ENCODE data around the gene ANO5. TPM values are rescaled to one million over a fixed set of nuclear protein-coding genes. Genes with fewer than 3 reads are reported as not detected.

ANO5 gene
- polyA plus RNA-seq, 2 of the 4 experiments (the other 2 are of a cell fraction) = 3.1 to 8.6 TPM

DNA sequence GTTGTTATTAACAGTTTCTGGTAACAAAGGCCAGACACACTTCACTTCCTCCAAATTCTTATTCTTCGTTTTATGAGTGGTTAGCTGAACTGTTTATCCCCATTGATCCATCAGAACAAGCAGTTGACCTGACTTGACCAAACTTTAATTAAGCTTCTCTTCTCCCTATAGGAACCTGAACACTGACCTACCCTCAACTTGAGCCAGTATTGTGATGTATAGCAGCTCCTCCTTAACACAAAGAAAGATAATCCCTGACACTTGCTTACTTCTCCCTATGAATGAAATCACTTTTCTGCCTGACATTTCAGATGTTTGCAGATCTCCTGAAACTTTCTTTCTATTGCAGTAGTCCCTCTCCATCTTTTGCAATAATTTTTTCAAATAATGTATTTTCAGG lies 41.9 kb downstream of the ANO5 start:
- ChIA-PET CTCF (interaction anchor here (1.4 kb wide), 1 partner anchor 10 kb away, joined by 3 read pairs; no protein-coding TSS in a partner anchor), POLR2A (no interaction called here)
- Histone ChIP-seq H3K9me3 (no peaks in the 10 kb centered on the region), H3K4me2 (no peak overlapping the region), H3K27ac (no peak overlapping the region), H3K4me1 (peaks cover 10% of the 10 kb centered on the region), H3K4me3 (no peak overlapping the region)
- no peak for FAIRE-seq
- ATAC-seq = no peak
- no peak for DNase-seq (ENCODE audit: low read depth in 1 of 2, low spot score in 1 of 2)
- 74% methylated on average over 1 of the region's 1 CpG for WGBS (ENCODE audit: missing lambda C conversion rate)
- TF ChIP-seq BHLHE40 (IDR thresholded peaks at IDR 0.05; ENCODE audit: low read depth, low read length) (no peak), RAD21 (conservative IDR thresholded peaks at IDR 0.05 in 1 of 2, IDR thresholded peaks at IDR 0.05 in 1 of 2) (no peak)

DNA sequence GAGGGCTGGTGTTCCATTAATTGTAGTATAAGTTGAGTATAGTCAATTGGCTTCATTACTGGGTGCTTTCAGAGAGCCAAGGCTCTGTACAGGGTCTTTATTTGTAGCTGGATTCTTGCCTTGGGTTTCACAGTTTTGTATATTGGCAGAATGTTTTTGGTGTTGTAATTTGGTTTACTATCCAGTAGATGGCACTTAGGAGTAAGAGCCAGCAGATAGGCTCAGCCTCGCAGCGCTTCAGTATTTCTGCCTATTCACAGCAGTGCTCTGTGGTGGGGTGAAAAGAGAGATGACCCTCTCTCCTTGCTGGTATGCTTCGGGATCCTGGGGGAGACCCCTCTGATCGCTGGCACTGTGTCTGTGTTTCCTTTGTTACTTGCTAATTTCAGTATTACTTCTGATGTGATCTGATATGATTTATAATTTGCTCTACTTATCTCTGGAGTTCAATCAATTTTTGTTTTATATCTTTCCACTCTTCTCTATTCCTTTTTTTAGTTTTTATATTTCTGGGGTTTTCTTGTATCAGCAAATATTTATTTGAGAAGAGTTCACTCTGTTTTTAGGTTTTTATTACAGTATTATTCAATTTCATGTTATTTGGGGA lies 52.2 kb downstream of the ANO5 start:
- ChIA-PET CTCF (interaction anchor here (0.7 to 5.8 kb wide), 12 partner anchors 8 to 59 kb away, joined by 3 to 27 read pairs (median 3); partner anchors contain the start of gene ANO5), POLR2A (interaction anchor here (0.7 kb wide), 1 partner anchor 356 kb away, joined by 5 read pairs; no protein-coding TSS in a partner anchor)
- peak; percentile 92 to 95 for ATAC-seq
- whole genome bisulfite sequencing (ENCODE audit: missing lambda C conversion rate) = 18% methylated on average over 4 of the region's 4 CpGs
- no peak overlapping the region for H3K27ac ChIP-seq
- no peaks in the 10 kb centered on the region for H3K4me1 ChIP-seq
- peak; percentile 59 for FAIRE-seq
- DNase-seq (ENCODE audit: low read depth in 1 of 2, low spot score in 1 of 2) = peak; percentile 6 to 45
- no peak overlapping the region for H3K4me3 ChIP-seq
- no peak overlapping the region for H3K4me2 ChIP-seq
- TF ChIP-seq FOSB (CRISPR knock-in tag; IDR thresholded peaks at IDR 0.05) (no peak), HOXA7 (CRISPR knock-in tag; IDR thresholded peaks at IDR 0.05) (no peak), HEYL (CRISPR knock-in tag; IDR thresholded peaks at IDR 0.05) (no peak), SMC3 (IDR thresholded peaks at IDR 0.05) (peak; percentile 41; the same call in 2 of the 3 replicates), POLR2A (IDR thresholded peaks at IDR 0.05; ENCODE audit: low read length) (no peak), CBX2 (IDR thresholded peaks at IDR 0.05; ENCODE audit: borderline replicate concordance, low read depth) (no peak), HDAC2 (IDR thresholded peaks at IDR 0.05) (no peak), NPAS2 (CRISPR knock-in tag; IDR thresholded peaks at IDR 0.05; ENCODE audit: borderline replicate concordance) (no peak), ZNF302 (CRISPR knock-in tag; IDR thresholded peaks at IDR 0.05) (no peak), NR3C1 (IDR thresholded peaks at IDR 0.05) (no peak), ZSCAN20 (CRISPR knock-in tag; IDR thresholded peaks at IDR 0.05) (no peak), HOXB13 (CRISPR knock-in tag; IDR thresholded peaks at IDR 0.05; ENCODE audit: low read depth) (no peak), HOXB5 (CRISPR knock-in tag; IDR thresholded peaks at IDR 0.05) (no peak), MAFK (IDR thresholded peaks at IDR 0.05; ENCODE audit: partially characterized antibody) (no peak), RAD21 (conservative IDR thresholded peaks at IDR 0.05 in 1 of 2, IDR thresholded peaks at IDR 0.05 in 1 of 2) (peak; percentile 26 to 44; a peak in 3 of 5 replicates), SREBF2 (IDR thresholded peaks at IDR 0.05) (no peak), EP300 (IDR thresholded peaks at IDR 0.05) (no peak)
- TF ChIP-seq, protein P1, sequence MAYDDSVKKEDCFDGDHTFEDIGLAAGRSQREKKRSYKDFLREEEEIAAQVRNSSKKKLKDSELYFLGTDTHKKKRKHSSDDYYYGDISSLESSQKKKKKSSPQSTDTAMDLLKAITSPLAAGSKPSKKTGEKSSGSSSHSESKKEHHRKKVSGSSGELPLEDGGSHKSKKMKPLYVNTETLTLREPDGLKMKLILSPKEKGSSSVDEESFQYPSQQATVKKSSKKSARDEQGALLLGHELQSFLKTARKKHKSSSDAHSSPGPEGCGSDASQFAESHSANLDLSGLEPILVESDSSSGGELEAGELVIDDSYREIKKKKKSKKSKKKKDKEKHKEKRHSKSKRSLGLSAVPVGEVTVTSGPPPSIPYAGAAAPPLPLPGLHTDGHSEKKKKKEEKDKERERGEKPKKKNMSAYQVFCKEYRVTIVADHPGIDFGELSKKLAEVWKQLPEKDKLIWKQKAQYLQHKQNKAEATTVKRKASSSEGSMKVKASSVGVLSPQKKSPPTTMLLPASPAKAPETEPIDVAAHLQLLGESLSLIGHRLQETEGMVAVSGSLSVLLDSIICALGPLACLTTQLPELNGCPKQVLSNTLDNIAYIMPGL (CRISPR knock-in tag; IDR thresholded peaks at IDR 0.05; ENCODE audit: borderline replicate concordance) = no peak
- TF ChIP-seq, protein P2, sequence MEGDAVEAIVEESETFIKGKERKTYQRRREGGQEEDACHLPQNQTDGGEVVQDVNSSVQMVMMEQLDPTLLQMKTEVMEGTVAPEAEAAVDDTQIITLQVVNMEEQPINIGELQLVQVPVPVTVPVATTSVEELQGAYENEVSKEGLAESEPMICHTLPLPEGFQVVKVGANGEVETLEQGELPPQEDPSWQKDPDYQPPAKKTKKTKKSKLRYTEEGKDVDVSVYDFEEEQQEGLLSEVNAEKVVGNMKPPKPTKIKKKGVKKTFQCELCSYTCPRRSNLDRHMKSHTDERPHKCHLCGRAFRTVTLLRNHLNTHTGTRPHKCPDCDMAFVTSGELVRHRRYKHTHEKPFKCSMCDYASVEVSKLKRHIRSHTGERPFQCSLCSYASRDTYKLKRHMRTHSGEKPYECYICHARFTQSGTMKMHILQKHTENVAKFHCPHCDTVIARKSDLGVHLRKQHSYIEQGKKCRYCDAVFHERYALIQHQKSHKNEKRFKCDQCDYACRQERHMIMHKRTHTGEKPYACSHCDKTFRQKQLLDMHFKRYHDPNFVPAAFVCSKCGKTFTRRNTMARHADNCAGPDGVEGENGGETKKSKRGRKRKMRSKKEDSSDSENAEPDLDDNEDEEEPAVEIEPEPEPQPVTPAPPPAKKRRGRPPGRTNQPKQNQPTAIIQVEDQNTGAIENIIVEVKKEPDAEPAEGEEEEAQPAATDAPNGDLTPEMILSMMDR (IDR thresholded peaks at IDR 0.05) = peak; percentile 58
- TF ChIP-seq, protein P3, sequence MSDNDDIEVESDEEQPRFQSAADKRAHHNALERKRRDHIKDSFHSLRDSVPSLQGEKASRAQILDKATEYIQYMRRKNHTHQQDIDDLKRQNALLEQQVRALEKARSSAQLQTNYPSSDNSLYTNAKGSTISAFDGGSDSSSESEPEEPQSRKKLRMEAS (IDR thresholded peaks at IDR 0.05) = no peak
- H3K9me3 ChIP-seq = no peaks in the 10 kb centered on the region

DNA sequence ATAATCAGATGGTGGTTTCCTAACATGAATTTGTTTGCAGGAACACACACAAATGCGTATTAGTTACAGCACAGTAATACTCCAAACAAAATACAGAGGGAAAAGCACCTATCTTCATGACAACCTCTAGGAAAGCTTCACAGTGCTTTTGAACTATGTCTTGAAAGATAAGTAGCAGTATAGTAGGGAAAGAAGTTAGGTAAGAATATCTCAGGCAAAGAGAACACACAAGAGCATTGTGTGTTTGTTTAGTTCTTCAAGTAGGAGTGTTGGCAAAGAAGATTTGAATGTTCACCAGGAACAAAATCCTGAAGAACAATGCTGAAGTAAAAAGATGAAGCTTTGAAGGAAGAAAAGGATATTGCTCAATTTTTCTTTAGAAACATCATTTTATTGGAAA lies 54.1 kb downstream of the ANO5 start:
- ATAC-seq (no peak), FAIRE-seq (no peak)
- POLR2A ChIA-PET = no interaction called here
- TF ChIP-seq CHD2 (IDR thresholded peaks at IDR 0.05; ENCODE audit: low read length, partially characterized antibody) (no peak), NR3C1 (IDR thresholded peaks at IDR 0.05) (no peak), CEBPB (IDR thresholded peaks at IDR 0.05) (no peak), FOSB (CRISPR knock-in tag; IDR thresholded peaks at IDR 0.05) (no peak), BHLHE40 (IDR thresholded peaks at IDR 0.05; ENCODE audit: low read depth, low read length) (no peak), JUN (IDR thresholded peaks at IDR 0.05) (no peak), HDAC2 (IDR thresholded peaks at IDR 0.05) (no peak)
- TF ChIP-seq, protein P4, sequence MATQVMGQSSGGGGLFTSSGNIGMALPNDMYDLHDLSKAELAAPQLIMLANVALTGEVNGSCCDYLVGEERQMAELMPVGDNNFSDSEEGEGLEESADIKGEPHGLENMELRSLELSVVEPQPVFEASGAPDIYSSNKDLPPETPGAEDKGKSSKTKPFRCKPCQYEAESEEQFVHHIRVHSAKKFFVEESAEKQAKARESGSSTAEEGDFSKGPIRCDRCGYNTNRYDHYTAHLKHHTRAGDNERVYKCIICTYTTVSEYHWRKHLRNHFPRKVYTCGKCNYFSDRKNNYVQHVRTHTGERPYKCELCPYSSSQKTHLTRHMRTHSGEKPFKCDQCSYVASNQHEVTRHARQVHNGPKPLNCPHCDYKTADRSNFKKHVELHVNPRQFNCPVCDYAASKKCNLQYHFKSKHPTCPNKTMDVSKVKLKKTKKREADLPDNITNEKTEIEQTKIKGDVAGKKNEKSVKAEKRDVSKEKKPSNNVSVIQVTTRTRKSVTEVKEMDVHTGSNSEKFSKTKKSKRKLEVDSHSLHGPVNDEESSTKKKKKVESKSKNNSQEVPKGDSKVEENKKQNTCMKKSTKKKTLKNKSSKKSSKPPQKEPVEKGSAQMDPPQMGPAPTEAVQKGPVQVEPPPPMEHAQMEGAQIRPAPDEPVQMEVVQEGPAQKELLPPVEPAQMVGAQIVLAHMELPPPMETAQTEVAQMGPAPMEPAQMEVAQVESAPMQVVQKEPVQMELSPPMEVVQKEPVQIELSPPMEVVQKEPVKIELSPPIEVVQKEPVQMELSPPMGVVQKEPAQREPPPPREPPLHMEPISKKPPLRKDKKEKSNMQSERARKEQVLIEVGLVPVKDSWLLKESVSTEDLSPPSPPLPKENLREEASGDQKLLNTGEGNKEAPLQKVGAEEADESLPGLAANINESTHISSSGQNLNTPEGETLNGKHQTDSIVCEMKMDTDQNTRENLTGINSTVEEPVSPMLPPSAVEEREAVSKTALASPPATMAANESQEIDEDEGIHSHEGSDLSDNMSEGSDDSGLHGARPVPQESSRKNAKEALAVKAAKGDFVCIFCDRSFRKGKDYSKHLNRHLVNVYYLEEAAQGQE (IDR thresholded peaks at IDR 0.05) = no peak
- TF ChIP-seq, protein P5, sequence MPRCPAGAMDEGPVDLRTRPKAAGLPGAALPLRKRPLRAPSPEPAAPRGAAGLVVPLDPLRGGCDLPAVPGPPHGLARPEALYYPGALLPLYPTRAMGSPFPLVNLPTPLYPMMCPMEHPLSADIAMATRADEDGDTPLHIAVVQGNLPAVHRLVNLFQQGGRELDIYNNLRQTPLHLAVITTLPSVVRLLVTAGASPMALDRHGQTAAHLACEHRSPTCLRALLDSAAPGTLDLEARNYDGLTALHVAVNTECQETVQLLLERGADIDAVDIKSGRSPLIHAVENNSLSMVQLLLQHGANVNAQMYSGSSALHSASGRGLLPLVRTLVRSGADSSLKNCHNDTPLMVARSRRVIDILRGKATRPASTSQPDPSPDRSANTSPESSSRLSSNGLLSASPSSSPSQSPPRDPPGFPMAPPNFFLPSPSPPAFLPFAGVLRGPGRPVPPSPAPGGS (IDR thresholded peaks at IDR 0.05) = no peak

More for the DNA sequence above, 54.1 kb downstream of the ANO5 start:
- 94% methylated on average over 1 of the region's 1 CpG for WGBS (ENCODE audit: missing lambda C conversion rate)
- H3K4me2 ChIP-seq = no peak overlapping the region
- no peak overlapping the region for H3K27ac ChIP-seq
- H3K9me3 ChIP-seq = no peaks in the 10 kb centered on the region
- CTCF ChIA-PET = interaction anchor here (5.8 kb wide), 1 partner anchor 57 kb away, joined by 27 read pairs; no protein-coding TSS in a partner anchor
- H3K4me3 ChIP-seq = no peak overlapping the region
- no peak for DNase-seq (ENCODE audit: low read depth in 1 of 2, low spot score in 1 of 2)
- no peaks in the 10 kb centered on the region for H3K4me1 ChIP-seq
